ENCODE measurements around the gene ARHGAP32.

The ARHGAP32 gene

GRCh38 chr11:129086976-129087375 lies 105.1 kb downstream of the ARHGAP32 start:
- H3K4me3 ChIP-seq (ENCODE audit: low read length): no peak overlapping the region
- no peaks in the 10 kb centered on the region for H3K4me1 ChIP-seq (ENCODE audit: control insufficient read depth, insufficient read depth, low read length)
- H3K9ac ChIP-seq (ENCODE audit: low read length): no peak overlapping the region
- H3K36me3 ChIP-seq (ENCODE audit: control insufficient read depth, insufficient read depth, low read length): no peaks in the 10 kb centered on the region
- no peaks in the 10 kb centered on the region for H3K27me3 ChIP-seq (ENCODE audit: control insufficient read depth, insufficient read depth, low read length)
- no peak overlapping the region for H3K27ac ChIP-seq (ENCODE audit: low read depth, low read length)

- Histone ChIP-seq H3K4me3 (ENCODE audit: low read length) (no peak overlapping the region), H3K4me1 (ENCODE audit: control insufficient read depth, insufficient read depth, low read length) (no peaks in the 10 kb centered on the region), H3K36me3 (ENCODE audit: control insufficient read depth, insufficient read depth, low read length) (no peaks in the 10 kb centered on the region), H3K27me3 (ENCODE audit: control insufficient read depth, insufficient read depth, low read length) (no peaks in the 10 kb centered on the region), H3K9ac (ENCODE audit: low read length) (no peak overlapping the region), H3K27ac (ENCODE audit: low read depth, low read length) (no peak overlapping the region)
These were observed 114.9 kb downstream of the ARHGAP32 start for GRCh38 chr11:129077191-129077590.

- no peak overlapping the region for H3K4me3 ChIP-seq (ENCODE audit: low read length)
- H3K36me3 ChIP-seq (ENCODE audit: control insufficient read depth, insufficient read depth, low read length): no peaks in the 10 kb centered on the region
- no peak overlapping the region for H3K27ac ChIP-seq (ENCODE audit: low read depth, low read length)
- no peak overlapping the region for H3K9ac ChIP-seq (ENCODE audit: low read length)
- H3K27me3 ChIP-seq (ENCODE audit: control insufficient read depth, insufficient read depth, low read length): no peaks in the 10 kb centered on the region
- no peaks in the 10 kb centered on the region for H3K4me1 ChIP-seq (ENCODE audit: control insufficient read depth, insufficient read depth, low read length)
These were observed 116.4 kb downstream of the ARHGAP32 start for GRCh38 chr11:129075757-129076156.

- no peaks in the 10 kb centered on the region for H3K36me3 ChIP-seq (ENCODE audit: control insufficient read depth, insufficient read depth, low read length)
- no peaks in the 10 kb centered on the region for H3K27me3 ChIP-seq (ENCODE audit: control insufficient read depth, insufficient read depth, low read length)
- no peak overlapping the region for H3K4me3 ChIP-seq (ENCODE audit: low read length)
- H3K9ac ChIP-seq (ENCODE audit: low read length): no peak overlapping the region
- H3K27ac ChIP-seq (ENCODE audit: low read depth, low read length): no peak overlapping the region
- H3K4me1 ChIP-seq (ENCODE audit: control insufficient read depth, insufficient read depth, low read length): no peaks in the 10 kb centered on the region
These were observed 124.7 kb downstream of the ARHGAP32 start for GRCh38 chr11:129067454-129067853.

- Histone ChIP-seq H3K9ac (ENCODE audit: low read length) (no peak overlapping the region), H3K4me3 (ENCODE audit: low read length) (no peak overlapping the region), H3K4me1 (ENCODE audit: control insufficient read depth, insufficient read depth, low read length) (no peaks in the 10 kb centered on the region), H3K27me3 (ENCODE audit: control insufficient read depth, insufficient read depth, low read length) (no peaks in the 10 kb centered on the region), H3K27ac (ENCODE audit: low read depth, low read length) (no peak overlapping the region), H3K36me3 (ENCODE audit: control insufficient read depth, insufficient read depth, low read length) (no peaks in the 10 kb centered on the region)
These were observed 125.9 kb downstream of the ARHGAP32 start for GRCh38 chr11:129066229-129066628.

GRCh38 chr11:129063118-129063517 lies 129.0 kb downstream of the ARHGAP32 start:
- no peaks in the 10 kb centered on the region for H3K27me3 ChIP-seq (ENCODE audit: control insufficient read depth, insufficient read depth, low read length)

GRCh38 chr11:129061492-129062230 lies 130.5 kb downstream of the ARHGAP32 start:
- Histone ChIP-seq H3K4me1 (ENCODE audit: control insufficient read depth, insufficient read depth, low read length) (no peaks in the 10 kb centered on the region), H3K36me3 (ENCODE audit: control insufficient read depth, insufficient read depth, low read length) (no peaks in the 10 kb centered on the region), H3K27me3 (ENCODE audit: control insufficient read depth, insufficient read depth, low read length) (no peaks in the 10 kb centered on the region), H3K27ac (ENCODE audit: low read depth, low read length) (no peak overlapping the region), H3K4me3 (ENCODE audit: low read length) (no peak overlapping the region), H3K9ac (ENCODE audit: low read length) (no peak overlapping the region)

More at GRCh38 chr11:129063118-129063517, 129.0 kb downstream of the ARHGAP32 start:
- H3K4me3 ChIP-seq (ENCODE audit: low read length): no peak overlapping the region
- no peak overlapping the region for H3K27ac ChIP-seq (ENCODE audit: low read depth, low read length)
- H3K9ac ChIP-seq (ENCODE audit: low read length): no peak overlapping the region
- no peaks in the 10 kb centered on the region for H3K36me3 ChIP-seq (ENCODE audit: control insufficient read depth, insufficient read depth, low read length)
- no peaks in the 10 kb centered on the region for H3K4me1 ChIP-seq (ENCODE audit: control insufficient read depth, insufficient read depth, low read length)

GRCh38 chr11:129056916-129057315 lies 135.2 kb downstream of the ARHGAP32 start:
- Histone ChIP-seq H3K4me1 (ENCODE audit: control insufficient read depth, insufficient read depth, low read length) (no peaks in the 10 kb centered on the region), H3K9ac (ENCODE audit: low read length) (no peak overlapping the region), H3K36me3 (ENCODE audit: control insufficient read depth, insufficient read depth, low read length) (no peaks in the 10 kb centered on the region), H3K4me3 (ENCODE audit: low read length) (no peak overlapping the region), H3K27me3 (ENCODE audit: control insufficient read depth, insufficient read depth, low read length) (no peaks in the 10 kb centered on the region), H3K27ac (ENCODE audit: low read depth, low read length) (no peak overlapping the region)

- Histone ChIP-seq H3K27ac (ENCODE audit: low read depth, low read length) (no peak overlapping the region), H3K36me3 (ENCODE audit: control insufficient read depth, insufficient read depth, low read length) (no peaks in the 10 kb centered on the region), H3K27me3 (ENCODE audit: control insufficient read depth, insufficient read depth, low read length) (no peaks in the 10 kb centered on the region), H3K4me3 (ENCODE audit: low read length) (no peak overlapping the region), H3K4me1 (ENCODE audit: control insufficient read depth, insufficient read depth, low read length) (no peaks in the 10 kb centered on the region), H3K9ac (ENCODE audit: low read length) (no peak overlapping the region)
These were observed 136.9 kb downstream of the ARHGAP32 start for GRCh38 chr11:129055196-129055595.

- Histone ChIP-seq H3K9ac (ENCODE audit: low read length) (no peak overlapping the region), H3K36me3 (ENCODE audit: control insufficient read depth, insufficient read depth, low read length) (no peaks in the 10 kb centered on the region), H3K4me3 (ENCODE audit: low read length) (no peak overlapping the region), H3K27me3 (ENCODE audit: control insufficient read depth, insufficient read depth, low read length) (no peaks in the 10 kb centered on the region), H3K4me1 (ENCODE audit: control insufficient read depth, insufficient read depth, low read length) (no peaks in the 10 kb centered on the region), H3K27ac (ENCODE audit: low read depth, low read length) (no peak overlapping the region)
These were observed 143.2 kb downstream of the ARHGAP32 start for GRCh38 chr11:129048911-129049310.

GRCh38 chr11:129045150-129045549 lies 147.0 kb downstream of the ARHGAP32 start:
- no peaks in the 10 kb centered on the region for H3K27me3 ChIP-seq (ENCODE audit: control insufficient read depth, insufficient read depth, low read length)
- no peaks in the 10 kb centered on the region for H3K4me1 ChIP-seq (ENCODE audit: control insufficient read depth, insufficient read depth, low read length)

GRCh38 chr11:129042503-129042902 lies 149.6 kb downstream of the ARHGAP32 start:
- Histone ChIP-seq H3K4me1 (ENCODE audit: control insufficient read depth, insufficient read depth, low read length) (no peaks in the 10 kb centered on the region), H3K27ac (ENCODE audit: low read depth, low read length) (no peak overlapping the region), H3K4me3 (ENCODE audit: low read length) (no peak overlapping the region), H3K9ac (ENCODE audit: low read length) (no peak overlapping the region), H3K27me3 (ENCODE audit: control insufficient read depth, insufficient read depth, low read length) (no peaks in the 10 kb centered on the region), H3K36me3 (ENCODE audit: control insufficient read depth, insufficient read depth, low read length) (no peaks in the 10 kb centered on the region)

More at GRCh38 chr11:129045150-129045549, 147.0 kb downstream of the ARHGAP32 start:
- Histone ChIP-seq H3K27ac (ENCODE audit: low read depth, low read length) (no peak overlapping the region), H3K36me3 (ENCODE audit: control insufficient read depth, insufficient read depth, low read length) (no peaks in the 10 kb centered on the region), H3K9ac (ENCODE audit: low read length) (no peak overlapping the region), H3K4me3 (ENCODE audit: low read length) (no peak overlapping the region)

GRCh38 chr11:129041611-129042018 lies 150.5 kb downstream of the ARHGAP32 start:
- H3K9ac ChIP-seq (ENCODE audit: low read length): no peak overlapping the region
- H3K27me3 ChIP-seq (ENCODE audit: control insufficient read depth, insufficient read depth, low read length): no peaks in the 10 kb centered on the region
- no peaks in the 10 kb centered on the region for H3K36me3 ChIP-seq (ENCODE audit: control insufficient read depth, insufficient read depth, low read length)
- H3K4me3 ChIP-seq (ENCODE audit: low read length): no peak overlapping the region
- no peak overlapping the region for H3K27ac ChIP-seq (ENCODE audit: low read depth, low read length)
- H3K4me1 ChIP-seq (ENCODE audit: control insufficient read depth, insufficient read depth, low read length): no peaks in the 10 kb centered on the region

All from rectal smooth muscle tissue (tissue), 1 donor.